ENCODE data around the gene ASTN2.

Gene ASTN2

DNA sequence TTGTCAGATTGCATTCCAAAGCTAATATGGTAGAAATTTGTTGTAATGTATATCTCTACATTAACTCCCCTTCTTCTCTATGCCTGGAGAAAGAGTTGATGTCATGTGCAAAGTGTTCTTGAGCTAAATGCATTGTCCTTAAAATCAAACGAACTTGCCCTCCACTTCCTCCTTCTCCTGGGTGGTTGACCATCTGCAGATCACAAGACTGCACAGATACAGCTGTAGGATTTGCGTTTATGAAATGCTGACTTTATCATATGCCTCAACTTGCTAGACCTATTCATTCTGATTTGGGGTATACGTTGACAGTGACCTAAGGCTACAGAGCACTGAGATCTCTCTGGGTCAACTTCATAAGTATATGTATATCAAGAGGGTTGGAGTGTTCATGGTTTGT is 719.4 kb downstream of the ASTN2 start:
- Histone ChIP-seq H3K4me1 (ENCODE audit: insufficient read depth, low read length) (no peaks in the 10 kb centered on the region; the same call in 1 of the 2 replicates), H3K9ac (ENCODE audit: low read depth, low read length) (no peak overlapping the region), H3K9me3 (ENCODE audit: insufficient read depth, low read length, severe bottlenecking) (no peaks in the 10 kb centered on the region), H3K27ac (ENCODE audit: low read length) (no peak overlapping the region), H3K79me2 (ENCODE audit: insufficient read depth, low read length) (peaks cover 4% of the 10 kb centered on the region), H3K27me3 (ENCODE audit: insufficient read depth, low read length, poor library complexity) (no peaks in the 10 kb centered on the region), H4K20me1 (ENCODE audit: insufficient read depth, low read length) (peaks cover 2% of the 10 kb centered on the region; the same call in 1 of the 2 replicates), H2AFZ (ENCODE audit: low read depth, low read length) (no peak overlapping the region), H3K4me2 (ENCODE audit: insufficient read depth, low read length) (no peak overlapping the region), H3K36me3 (ENCODE audit: insufficient read depth, low read length) (peaks cover 29% of the 10 kb centered on the region), H3K4me3 (ENCODE audit: low read depth in 1 of 2, low read length in 2 of 2) (no peak overlapping the region)
- TF ChIP-seq EZH2 (IDR thresholded peaks at IDR 0.05; ENCODE audit: borderline replicate concordance, low read depth, low read length, severe bottlenecking) = no peak
- TF ChIP-seq, protein P1, sequence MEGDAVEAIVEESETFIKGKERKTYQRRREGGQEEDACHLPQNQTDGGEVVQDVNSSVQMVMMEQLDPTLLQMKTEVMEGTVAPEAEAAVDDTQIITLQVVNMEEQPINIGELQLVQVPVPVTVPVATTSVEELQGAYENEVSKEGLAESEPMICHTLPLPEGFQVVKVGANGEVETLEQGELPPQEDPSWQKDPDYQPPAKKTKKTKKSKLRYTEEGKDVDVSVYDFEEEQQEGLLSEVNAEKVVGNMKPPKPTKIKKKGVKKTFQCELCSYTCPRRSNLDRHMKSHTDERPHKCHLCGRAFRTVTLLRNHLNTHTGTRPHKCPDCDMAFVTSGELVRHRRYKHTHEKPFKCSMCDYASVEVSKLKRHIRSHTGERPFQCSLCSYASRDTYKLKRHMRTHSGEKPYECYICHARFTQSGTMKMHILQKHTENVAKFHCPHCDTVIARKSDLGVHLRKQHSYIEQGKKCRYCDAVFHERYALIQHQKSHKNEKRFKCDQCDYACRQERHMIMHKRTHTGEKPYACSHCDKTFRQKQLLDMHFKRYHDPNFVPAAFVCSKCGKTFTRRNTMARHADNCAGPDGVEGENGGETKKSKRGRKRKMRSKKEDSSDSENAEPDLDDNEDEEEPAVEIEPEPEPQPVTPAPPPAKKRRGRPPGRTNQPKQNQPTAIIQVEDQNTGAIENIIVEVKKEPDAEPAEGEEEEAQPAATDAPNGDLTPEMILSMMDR (IDR thresholded peaks at IDR 0.05; ENCODE audit: borderline replicate concordance, extremely low read depth, low read length, poor library complexity, severe bottlenecking) = no peak
- ATAC-seq (ENCODE audit: insufficient read depth, low read depth) (no peak), DNase-seq (no peak)

DNA sequence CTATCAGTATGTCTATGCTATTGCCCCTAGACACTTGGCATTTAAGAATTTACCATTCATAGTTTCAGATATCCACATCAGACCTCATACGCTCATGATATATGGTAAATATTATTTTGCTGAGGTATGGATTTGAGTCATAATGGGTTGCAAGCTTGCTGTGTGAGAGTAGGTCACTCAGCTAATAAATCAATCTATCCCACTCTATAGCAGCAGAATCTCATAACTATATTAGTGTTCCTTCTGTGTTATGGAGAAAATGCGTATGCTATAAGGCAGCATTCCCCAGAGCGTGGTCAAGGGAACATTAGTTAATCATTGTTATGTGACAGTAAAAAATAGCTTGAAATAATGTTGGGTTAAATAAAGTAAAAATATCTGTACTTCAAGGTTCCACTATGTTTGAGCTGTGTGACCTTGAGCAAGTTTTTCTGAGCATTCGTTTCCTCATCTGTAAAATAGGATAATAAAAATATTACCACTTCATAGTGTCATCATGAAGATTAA is 720.0 kb downstream of the ASTN2 start:
- TF ChIP-seq, protein P1 (IDR thresholded peaks at IDR 0.05; ENCODE audit: borderline replicate concordance, extremely low read depth, low read length, poor library complexity, severe bottlenecking) = no peak
- TF ChIP-seq EZH2 (IDR thresholded peaks at IDR 0.05; ENCODE audit: borderline replicate concordance, low read depth, low read length, severe bottlenecking) = no peak
- Histone ChIP-seq H3K4me1 (ENCODE audit: insufficient read depth, low read length) (no peaks in the 10 kb centered on the region; the same call in 1 of the 2 replicates), H3K79me2 (ENCODE audit: insufficient read depth, low read length) (peaks cover 4% of the 10 kb centered on the region), H4K20me1 (ENCODE audit: insufficient read depth, low read length) (peaks cover 2% of the 10 kb centered on the region; the same call in 1 of the 2 replicates), H3K27ac (ENCODE audit: low read length) (no peak overlapping the region), H2AFZ (ENCODE audit: low read depth, low read length) (no peak overlapping the region), H3K27me3 (ENCODE audit: insufficient read depth, low read length, poor library complexity) (no peaks in the 10 kb centered on the region), H3K9ac (ENCODE audit: low read depth, low read length) (no peak overlapping the region), H3K4me3 (ENCODE audit: low read depth in 1 of 2, low read length in 2 of 2) (no peak overlapping the region), H3K36me3 (ENCODE audit: insufficient read depth, low read length) (peaks cover 25% of the 10 kb centered on the region), H3K4me2 (ENCODE audit: insufficient read depth, low read length) (no peak overlapping the region), H3K9me3 (ENCODE audit: insufficient read depth, low read length, severe bottlenecking) (no peaks in the 10 kb centered on the region)
- DNase-seq = no peak
- no peak for ATAC-seq (ENCODE audit: insufficient read depth, low read depth)

DNA sequence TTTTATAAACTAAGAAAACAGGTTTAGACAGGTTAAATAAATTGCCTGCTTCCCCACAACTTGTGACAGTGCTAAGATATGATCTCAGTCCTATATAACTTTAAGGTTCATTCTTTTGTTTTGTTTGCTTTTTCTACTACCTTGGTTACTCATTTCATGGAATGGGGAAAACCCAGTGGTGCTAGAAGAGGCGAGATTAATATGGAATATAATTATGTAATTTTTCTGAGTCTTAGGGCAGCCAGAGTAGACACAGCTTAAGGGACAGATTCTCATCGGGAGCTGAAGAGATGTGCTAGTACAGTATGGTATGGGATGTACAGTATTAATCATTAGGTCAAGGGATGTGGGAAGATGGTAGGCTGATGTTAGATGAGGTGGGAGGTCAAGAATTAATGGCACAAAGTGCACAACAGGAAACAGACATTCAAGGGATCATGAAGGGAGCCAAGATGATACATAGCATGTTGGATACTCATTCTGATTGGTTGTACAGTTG is 721.6 kb downstream of the ASTN2 start:
- ATAC-seq (ENCODE audit: insufficient read depth, low read depth) (no peak), DNase-seq (no peak)
- no peak overlapping the region for H3K4me3 ChIP-seq (ENCODE audit: low read depth in 1 of 2, low read length in 2 of 2)
- H3K79me2 ChIP-seq (ENCODE audit: insufficient read depth, low read length) = peaks cover 10% of the 10 kb centered on the region
- no peak overlapping the region for H3K27ac ChIP-seq (ENCODE audit: low read length)
- H3K9ac ChIP-seq (ENCODE audit: low read depth, low read length) = no peak overlapping the region
- peaks cover 6% of the 10 kb centered on the region; the same call in 1 of the 2 replicates for H4K20me1 ChIP-seq (ENCODE audit: insufficient read depth, low read length)
- peaks cover 15% of the 10 kb centered on the region for H3K4me1 ChIP-seq (ENCODE audit: insufficient read depth, low read length)
- no peak overlapping the region for H2AFZ ChIP-seq (ENCODE audit: low read depth, low read length)
- H3K27me3 ChIP-seq (ENCODE audit: insufficient read depth, low read length, poor library complexity) = no peaks in the 10 kb centered on the region
- H3K9me3 ChIP-seq (ENCODE audit: insufficient read depth, low read length, severe bottlenecking) = no peaks in the 10 kb centered on the region
- H3K36me3 ChIP-seq (ENCODE audit: insufficient read depth, low read length) = peaks cover 10% of the 10 kb centered on the region
- H3K4me2 ChIP-seq (ENCODE audit: insufficient read depth, low read length) = no peak overlapping the region
- TF ChIP-seq, protein P1 (IDR thresholded peaks at IDR 0.05; ENCODE audit: borderline replicate concordance, extremely low read depth, low read length, poor library complexity, severe bottlenecking) = no peak
- no peak for TF ChIP-seq EZH2 (IDR thresholded peaks at IDR 0.05; ENCODE audit: borderline replicate concordance, low read depth, low read length, severe bottlenecking)

Measured in DND-41 (cell line).